MM.1S (cell line): ENCODE data around the gene SARNP.

Source experiments
- CTCF ChIP-seq: fragments of 300-600 bp; sonication (generic); IDR thresholded peaks from 2 replicates; pipeline ENCODE4 v1.5.1; 2016; ENCODE audit warnings: antibody characterized with exemption, low read length, mixed read lengths
- EZH2 ChIP-seq: fragments of 300-600 bp; sonication (generic); optimal IDR thresholded peaks from 2 replicates; pipeline ENCODE3; 2017; ENCODE audit warnings: low read depth, mild to moderate bottlenecking, antibody characterized with exemption, low read length, mixed read lengths

GRCh38 chr12:55842681-55843429 is 25.3 kb upstream of the SARNP start, which contains the start of gene MMP19:
- TF ChIP-seq CTCF (no peak), EZH2 (no peak)
